ENCODE results near the gene DBI.

GRCh38 chr2:119319593-119319992, 47.2 kb upstream of the DBI start:
- TF ChIP-seq CTCF (IDR thresholded peaks at IDR 0.05; ENCODE audit: poor library complexity, severe bottlenecking) (no peak), RAD21 (conservative IDR thresholded peaks at IDR 0.05) (no peak), SMC3 (conservative IDR thresholded peaks at IDR 0.05; ENCODE audit: poor library complexity) (no peak), EZH2 (IDR thresholded peaks at IDR 0.05; ENCODE audit: borderline replicate concordance, insufficient read depth, low read length, poor library complexity, severe bottlenecking) (no peak), EP300 (conservative IDR thresholded peaks at IDR 0.05; ENCODE audit: poor library complexity, severe bottlenecking) (no peak)
